Mammary epithelial cell (primary cell): ENCODE data around the gene WDR11.

ENCODE experiments used
- EZH2 ChIP-seq: IDR thresholded peaks from 2 replicates; pipeline ENCODE4 v1.6.1; 2012; ENCODE audit warnings: low read length, inconsistent platforms, borderline replicate concordance
- TF ChIP-seq, protein P1 (sequence below), 2 donors: IDR thresholded peaks in 1 of 2; conservative IDR thresholded peaks in 1 of 2; 2 replicates each; pipeline ENCODE4 v1.5.1; 2011 to 2012; ENCODE audit warnings: inconsistent platforms in 2 of 2, low read length in 2 of 2, mild to moderate bottlenecking in 2 of 2, control low read depth in 1 of 2, low read depth in 1 of 2; ENCODE audit not compliant: insufficient read depth in 1 of 2; ENCODE audit errors: extremely low read depth in 1 of 2

- TF ChIP-seq, protein P1, sequence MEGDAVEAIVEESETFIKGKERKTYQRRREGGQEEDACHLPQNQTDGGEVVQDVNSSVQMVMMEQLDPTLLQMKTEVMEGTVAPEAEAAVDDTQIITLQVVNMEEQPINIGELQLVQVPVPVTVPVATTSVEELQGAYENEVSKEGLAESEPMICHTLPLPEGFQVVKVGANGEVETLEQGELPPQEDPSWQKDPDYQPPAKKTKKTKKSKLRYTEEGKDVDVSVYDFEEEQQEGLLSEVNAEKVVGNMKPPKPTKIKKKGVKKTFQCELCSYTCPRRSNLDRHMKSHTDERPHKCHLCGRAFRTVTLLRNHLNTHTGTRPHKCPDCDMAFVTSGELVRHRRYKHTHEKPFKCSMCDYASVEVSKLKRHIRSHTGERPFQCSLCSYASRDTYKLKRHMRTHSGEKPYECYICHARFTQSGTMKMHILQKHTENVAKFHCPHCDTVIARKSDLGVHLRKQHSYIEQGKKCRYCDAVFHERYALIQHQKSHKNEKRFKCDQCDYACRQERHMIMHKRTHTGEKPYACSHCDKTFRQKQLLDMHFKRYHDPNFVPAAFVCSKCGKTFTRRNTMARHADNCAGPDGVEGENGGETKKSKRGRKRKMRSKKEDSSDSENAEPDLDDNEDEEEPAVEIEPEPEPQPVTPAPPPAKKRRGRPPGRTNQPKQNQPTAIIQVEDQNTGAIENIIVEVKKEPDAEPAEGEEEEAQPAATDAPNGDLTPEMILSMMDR (conservative IDR thresholded peaks at IDR 0.05 in 1 of 2, IDR thresholded peaks at IDR 0.05 in 1 of 2; ENCODE audit: extremely low read depth in 1 of 2, insufficient read depth in 1 of 2, low read depth in 1 of 2, low read length in 2 of 2): no peak
- TF ChIP-seq EZH2: no peak
Observed at GRCh38 chr10:120861178-120861855, 10.2 kb downstream of the WDR11 start.
